Activated T-helper 1 cell treated with anti-CD3 and anti-CD28 coated beads, Interleukin-12 subunit alpha, Interleukin-12 subunit beta, Interleukin-2, Interleukin-4 antibody, amounts not matched to agents 30 ng/mL and 10 ng/mL and 1 ng/mL, durations not matched to agents 14 hours and 24 hours and 36 hours (primary cell): ENCODE data around the gene OR4F3. TPM values are rescaled to one million over a fixed set of nuclear protein-coding genes. Genes with fewer than 3 reads are reported as not detected.
"Not testable (repeated sequence)": the region's sequence is repeated elsewhere in the genome, so short reads cannot be mapped to it uniquely, and the experiment has no call there.

Experiments
- DNase-seq: peaks from one replicate; pipeline ENCODE4 v3.0.0; 2021; ENCODE audit warnings: low spot score
- H3K27ac Mint-ChIP-seq: one replicate; pipeline ENCODE4 v1.8.0; 2021; ENCODE audit warnings: mild to moderate bottlenecking, mixed read lengths
- H3K27me3 Mint-ChIP-seq: one replicate; pipeline ENCODE4 v1.8.0; 2022; ENCODE audit warnings: mild to moderate bottlenecking, moderate library complexity, mixed read lengths; ENCODE audit not compliant: insufficient read depth
- H3K36me3 Mint-ChIP-seq: one replicate; pipeline ENCODE4 v1.8.0; 2021; ENCODE audit warnings: low read depth, mixed read lengths
- H3K4me1 Mint-ChIP-seq: one replicate; pipeline ENCODE4 v1.8.0; 2021; ENCODE audit warnings: low read depth, mixed read lengths
- H3K4me3 Mint-ChIP-seq: one replicate; pipeline ENCODE4 v1.8.0; 2021; ENCODE audit warnings: mild to moderate bottlenecking, moderate library complexity, mixed read lengths
- H3K9me3 Mint-ChIP-seq: one replicate; pipeline ENCODE4 v1.8.0; 2021; ENCODE audit warnings: mixed read lengths
- intact Hi-C: fragments of 100-400 bp; cut with micrococcal nuclease; formaldehyde crosslinking; loops from one replicate; pipeline ENCODE4 v1.15.1; 2024
- total RNA-seq: library from RNA; stranded (reverse); gene quantifications from 2 replicates; pipeline ENCODE4 v1.2.3, GENCODE V29; 2022

OR4F3 gene
- total RNA-seq, result not detected in 2 replicates

GRCh38 chr5:181366968-181367367, at the start of gene OR4F3:
TSS of gene OR4F3 (plus strand) at chr5:181367268.
- H3K4me3 Mint-ChIP-seq, H3K27ac Mint-ChIP-seq, H3K36me3 Mint-ChIP-seq, H3K4me1 Mint-ChIP-seq, intact Hi-C loops, H3K27me3 Mint-ChIP-seq, DNase-seq, H3K9me3 Mint-ChIP-seq: not testable (repeated sequence)

Other genes with a start within 250 kb of the OR4F3 start
- not detected in 2 replicates for gene OR2V1, start 236.1 kb upstream of the OR4F3 start, total RNA-seq
- not detected in 2 replicates for gene OR2V2, start 219.7 kb upstream of the OR4F3 start, total RNA-seq
- gene TRIM7, start 162.1 kb upstream of the OR4F3 start, total RNA-seq, result 1.5 and 1.8 TPM in 2 replicates
- gene TRIM41, start 144.0 kb upstream of the OR4F3 start, total RNA-seq, result 31.8 and 34.8 TPM in 2 replicates
- gene RACK1, start 123.4 kb upstream of the OR4F3 start, total RNA-seq, result 2,098 and 2,121 TPM in 2 replicates
- 15.3 and 17.1 TPM in 2 replicates for gene TRIM52, start 106.1 kb upstream of the OR4F3 start, total RNA-seq